Neutrophil (primary cell): ENCODE measurements around the gene TCF21.
"Not testable (repeated sequence)": the region's sequence is repeated elsewhere in the genome, so short reads cannot be mapped to it uniquely, and the experiment has no call there.

ENCODE experiments used
- H3K27ac ChIP-seq: fragments of 200-600 bp; sonication (generic); 2 replicates; pipeline ENCODE4 v1.5.1; 2016; ENCODE audit warnings: mild to moderate bottlenecking, moderate library complexity
- H3K27me3 ChIP-seq: fragments of 200-600 bp; sonication (generic); 2 replicates; pipeline ENCODE4 v1.6.0; 2016; ENCODE audit warnings: mild to moderate bottlenecking
- H3K36me3 ChIP-seq: fragments of 200-600 bp; sonication (generic); 2 replicates; pipeline ENCODE4 v1.5.1; 2017
- H3K4me1 ChIP-seq, 2 experiments: fragments of 200-600 bp in 1 of 2; sonication (generic) in 1 of 2; 1 replicate in 1 of 2; 2 replicates in 1 of 2; pipeline versions ENCODE4 v1.5.1 to v1.6.1; 2013 to 2016; ENCODE audit warnings: low read depth in 1 of 2, low read length in 1 of 2, mild to moderate bottlenecking in 1 of 2, moderate library complexity in 1 of 2; ENCODE audit not compliant: control insufficient read depth in 1 of 2, insufficient read depth in 1 of 2
- H3K4me3 ChIP-seq, 2 experiments: fragments of 200-600 bp in 1 of 2; sonication (generic) in 1 of 2; 1 replicate in 1 of 2; 2 replicates in 1 of 2; pipeline ENCODE4 v1.5.1; 2013 to 2016; ENCODE audit warnings: low read depth in 1 of 2, low read length in 1 of 2, mild to moderate bottlenecking in 1 of 2, moderate library complexity in 1 of 2
- H3K9me3 ChIP-seq: fragments of 200-600 bp; sonication (generic); 2 replicates; pipeline ENCODE4 v1.5.1; 2016
- CTCF ChIP-seq: fragments of 200-600 bp; sonication (generic); IDR thresholded peaks from 2 replicates; pipeline ENCODE4 v1.5.1; 2016; ENCODE audit warnings: antibody characterized with exemption

TCF21 gene

DNA sequence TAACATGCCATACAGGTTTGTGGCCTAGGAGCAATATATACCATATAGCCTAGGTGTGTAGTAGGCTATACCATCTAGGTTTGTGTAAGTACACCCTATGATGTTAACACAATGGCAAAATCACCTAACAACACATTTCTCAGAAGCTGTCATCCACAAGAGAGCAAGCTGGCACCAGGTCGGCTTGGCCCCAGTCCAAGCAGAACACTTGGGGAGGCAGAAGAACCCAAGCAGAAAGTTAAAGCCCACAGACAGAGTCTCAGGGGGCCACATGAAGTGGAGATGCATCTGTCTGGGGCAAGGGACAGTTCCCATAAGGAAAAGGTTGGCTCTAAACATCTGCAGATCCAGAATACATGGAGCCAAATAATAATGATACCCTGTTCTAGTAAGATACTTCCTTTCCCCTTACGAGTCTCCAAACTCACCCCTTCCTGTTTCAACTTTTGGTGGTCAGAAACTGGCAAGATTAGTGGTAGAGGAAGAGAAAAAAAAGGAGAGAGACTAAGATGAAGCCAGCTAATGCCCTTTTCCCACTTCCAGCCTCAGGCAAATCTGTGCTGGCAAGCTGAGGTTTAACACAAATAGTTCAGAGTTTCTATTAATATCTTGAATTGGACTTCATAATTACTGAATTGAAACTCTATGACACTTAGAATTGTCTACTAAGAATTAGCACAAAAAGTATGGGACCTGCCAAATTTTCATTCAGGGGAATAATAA, 29.5 kb downstream of the TCF21 start:
- Histone ChIP-seq H3K36me3 (no peaks in the 10 kb centered on the region), H3K4me1 (no peaks in the 10 kb centered on the region), H3K27me3 (peaks cover 31% of the 10 kb centered on the region), H3K27ac (no peak overlapping the region), H3K4me3 (no peak overlapping the region), H3K9me3 (no peaks in the 10 kb centered on the region)
- TF ChIP-seq CTCF: no peak

DNA sequence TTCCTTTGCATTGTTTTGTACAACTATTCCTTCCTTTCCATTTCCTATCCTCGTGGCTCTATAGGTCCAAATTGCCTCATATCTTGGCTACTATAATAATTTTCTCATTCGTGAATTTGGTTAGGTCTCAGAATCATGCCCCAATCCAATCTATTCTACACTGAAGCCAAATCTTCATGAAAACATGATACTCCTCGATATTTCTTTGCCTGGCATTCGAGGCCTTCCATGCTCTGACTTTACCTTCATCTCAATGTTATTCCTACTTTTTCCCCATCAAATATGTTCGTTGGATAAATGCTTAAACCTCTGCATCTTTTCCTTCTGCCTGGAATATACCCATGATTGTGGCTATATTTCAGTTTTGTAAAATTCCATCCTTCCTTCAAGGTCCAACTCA, 30.4 kb downstream of the TCF21 start:
- TF ChIP-seq CTCF: no peak
- Histone ChIP-seq H3K27ac (no peak overlapping the region), H3K27me3 (peaks cover 26% of the 10 kb centered on the region), H3K36me3 (no peaks in the 10 kb centered on the region), H3K4me1 (no peaks in the 10 kb centered on the region), H3K4me3 (no peak overlapping the region), H3K9me3 (no peaks in the 10 kb centered on the region)

DNA sequence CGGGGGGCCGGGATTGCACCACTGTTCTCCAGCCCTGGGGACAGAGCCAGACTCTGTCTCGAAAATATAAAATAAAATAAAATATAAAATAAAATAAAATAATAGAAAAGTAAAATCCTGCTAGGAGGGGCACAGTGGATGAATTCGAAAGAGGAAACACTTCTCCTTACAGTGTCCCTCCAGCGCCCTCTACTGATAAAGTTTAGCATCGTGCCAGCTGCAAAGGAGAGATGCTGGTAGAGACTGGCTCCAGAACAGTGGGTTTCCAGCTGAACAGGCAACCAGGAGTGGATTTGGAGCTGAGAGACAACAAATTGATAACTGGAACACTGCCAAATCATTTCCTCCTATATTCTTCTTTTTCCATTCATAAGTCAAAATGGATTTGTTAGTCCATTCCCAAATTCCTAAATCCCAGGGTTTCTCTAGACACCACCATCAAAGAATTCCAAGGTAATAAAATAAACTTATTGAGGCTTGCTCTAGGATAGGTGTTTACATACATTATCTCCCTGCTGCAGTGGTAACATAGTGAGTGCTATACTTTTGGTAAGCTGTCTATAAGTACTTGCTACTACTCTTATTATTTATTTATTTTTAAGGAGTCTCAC, 32.4 kb downstream of the TCF21 start:
- H3K4me1 ChIP-seq: no peaks in the 10 kb centered on the region
- no peak for TF ChIP-seq CTCF
- H3K9me3 ChIP-seq: no peaks in the 10 kb centered on the region
- H3K27ac ChIP-seq: no peak overlapping the region
- no peak overlapping the region for H3K4me3 ChIP-seq
- peaks cover 28% of the 10 kb centered on the region for H3K27me3 ChIP-seq
- H3K36me3 ChIP-seq: no peaks in the 10 kb centered on the region

- Histone ChIP-seq H3K27me3 (peaks cover 50% of the 10 kb centered on the region), H3K27ac (no peak overlapping the region), H3K9me3 (no peaks in the 10 kb centered on the region), H3K36me3 (no peaks in the 10 kb centered on the region), H3K4me1 (no peaks in the 10 kb centered on the region), H3K4me3 (no peak overlapping the region)
- TF ChIP-seq CTCF: peak; percentile 62
Measured at GRCh38 chr6:133923938-133924593, 35.2 kb downstream of the TCF21 start.

DNA sequence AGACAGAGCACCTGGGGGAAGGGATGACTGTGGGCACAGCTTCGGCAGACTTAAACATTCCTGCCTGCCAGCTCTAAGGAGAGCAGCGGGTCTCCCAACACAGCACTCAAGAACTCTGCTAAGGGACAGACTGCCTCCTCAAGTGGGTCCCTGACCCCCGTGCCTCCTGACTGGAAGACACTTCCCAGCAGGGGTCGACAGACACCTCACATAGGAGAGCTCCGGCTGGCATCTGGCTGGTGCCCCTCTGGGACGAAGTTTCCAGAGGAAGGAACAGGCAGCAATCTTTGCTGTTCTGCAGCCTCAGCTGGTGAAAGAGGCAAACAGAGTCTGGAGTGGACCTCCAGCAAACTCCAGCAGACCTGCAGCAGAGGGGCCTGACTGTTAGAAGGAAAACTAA, 42.3 kb downstream of the TCF21 start:
- H3K36me3 ChIP-seq, H3K27ac ChIP-seq, H3K4me1 ChIP-seq, H3K4me3 ChIP-seq, H3K9me3 ChIP-seq: not testable (repeated sequence)
- peaks cover 44% of the 10 kb centered on the region for H3K27me3 ChIP-seq

GRCh38 chr6:133936352-133936751, 47.4 kb downstream of the TCF21 start:
- H3K36me3 ChIP-seq, H3K27ac ChIP-seq, H3K9me3 ChIP-seq, H3K4me1 ChIP-seq, H3K4me3 ChIP-seq: not testable (repeated sequence)
- peaks cover 25% of the 10 kb centered on the region for H3K27me3 ChIP-seq
